ENCODE data around the gene GPX4.
"Not testable (repeated sequence)": the region's sequence is repeated elsewhere in the genome, so short reads cannot be mapped to it uniquely, and the experiment has no call there.

Gene GPX4

DNA sequence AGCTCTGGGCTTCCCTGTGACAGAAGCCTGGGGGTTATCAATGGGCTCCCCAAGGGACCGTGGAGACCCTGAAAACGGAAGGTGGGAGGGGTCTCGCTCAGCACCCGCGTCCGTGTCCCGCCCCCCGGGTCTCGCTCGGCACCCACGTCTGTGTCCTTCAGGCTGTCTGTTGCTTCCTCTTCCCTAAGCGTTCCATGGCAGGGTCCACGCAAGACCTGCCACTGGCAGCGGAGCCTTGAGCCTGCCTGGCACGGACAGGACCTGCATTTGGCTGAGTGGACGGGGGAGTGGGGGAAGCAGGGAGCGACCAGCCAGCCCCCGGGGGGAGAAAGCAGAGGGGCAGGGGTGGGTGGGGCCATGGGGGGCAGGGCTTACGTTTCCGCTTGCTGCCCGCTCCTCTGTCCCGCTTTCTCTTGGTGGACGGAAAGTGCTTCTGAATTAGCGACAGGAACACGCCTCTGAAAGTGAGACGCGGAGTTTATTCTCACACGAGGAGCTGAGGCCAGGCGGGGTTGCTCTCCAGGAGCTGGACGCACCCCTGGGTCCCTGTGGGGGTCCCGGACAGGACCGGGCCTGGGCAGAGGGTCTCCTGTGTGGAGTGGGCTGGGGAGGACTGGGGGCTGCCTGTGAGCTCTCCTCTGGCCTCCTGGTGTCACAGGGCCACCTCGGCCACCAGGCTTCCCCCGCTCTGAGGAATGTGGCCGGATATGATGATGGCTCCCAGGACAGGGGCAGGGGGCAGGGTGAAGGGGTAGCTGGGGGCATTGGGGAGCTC, 12.0 kb downstream of the GPX4 start:
- DNase-seq, result no peak

DNA sequence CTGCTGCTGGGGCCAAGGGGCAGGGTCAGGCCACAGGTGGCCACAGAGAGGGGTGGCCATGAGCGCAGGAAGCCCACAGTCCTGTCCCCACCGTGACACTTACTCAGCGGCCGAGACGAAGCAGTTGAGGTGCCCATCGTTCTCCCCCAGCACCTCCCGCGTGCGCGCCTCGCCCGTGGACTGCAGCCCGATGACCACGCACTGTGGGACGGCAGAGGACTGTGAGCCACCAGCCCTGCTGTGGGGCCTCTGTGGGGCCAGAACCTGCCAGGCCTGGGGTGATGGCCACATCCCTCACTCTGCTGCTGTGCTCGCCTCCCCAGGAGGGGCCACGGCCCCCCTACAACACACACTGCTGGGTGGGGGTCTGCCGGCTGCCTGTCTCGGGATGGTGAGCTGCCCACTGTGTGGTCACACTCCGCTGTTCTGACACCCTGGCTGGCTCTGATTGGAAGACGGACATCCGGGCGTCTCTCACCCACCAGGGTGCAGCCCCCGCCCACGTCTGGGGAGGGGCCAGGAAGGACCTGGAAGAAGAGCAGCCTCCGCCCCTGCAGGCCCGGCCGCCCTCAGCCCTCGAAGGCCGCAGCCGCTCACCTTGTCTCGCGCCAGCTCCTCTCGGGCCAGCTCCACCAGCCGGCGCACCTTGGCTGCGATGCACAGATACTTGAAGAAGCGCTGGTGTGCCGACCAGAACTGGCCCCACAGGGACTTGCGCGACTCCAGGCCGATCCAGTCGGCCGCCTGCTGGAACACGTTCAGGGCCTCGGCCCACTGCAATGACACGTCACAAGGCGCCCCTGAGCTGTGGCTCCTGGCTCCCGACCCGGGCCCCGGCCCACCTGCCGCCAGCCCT, 13.2 kb downstream of the GPX4 start:
- DNase-seq, result no peak

DNA sequence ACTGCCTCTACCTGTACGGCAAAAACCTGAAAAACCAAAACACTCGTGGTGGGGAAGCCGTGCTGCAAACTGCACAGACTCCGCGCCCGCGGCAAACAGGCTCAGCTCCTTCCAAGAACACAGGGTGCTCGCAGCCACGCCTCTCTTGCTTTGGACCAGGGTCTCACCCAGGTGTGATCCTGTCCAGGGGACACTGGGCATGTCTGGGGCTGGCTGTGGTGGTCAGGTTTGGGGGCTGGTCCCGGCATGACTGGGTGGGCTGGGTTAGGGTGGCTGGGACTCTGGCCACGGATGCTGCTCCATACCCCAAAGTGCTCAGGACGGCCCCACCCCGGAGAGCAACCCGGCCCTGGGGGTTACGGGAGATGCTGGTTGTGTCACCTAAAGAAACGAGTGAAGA, 13.9 kb downstream of the GPX4 start:
- DNase-seq, result no peak

DNA sequence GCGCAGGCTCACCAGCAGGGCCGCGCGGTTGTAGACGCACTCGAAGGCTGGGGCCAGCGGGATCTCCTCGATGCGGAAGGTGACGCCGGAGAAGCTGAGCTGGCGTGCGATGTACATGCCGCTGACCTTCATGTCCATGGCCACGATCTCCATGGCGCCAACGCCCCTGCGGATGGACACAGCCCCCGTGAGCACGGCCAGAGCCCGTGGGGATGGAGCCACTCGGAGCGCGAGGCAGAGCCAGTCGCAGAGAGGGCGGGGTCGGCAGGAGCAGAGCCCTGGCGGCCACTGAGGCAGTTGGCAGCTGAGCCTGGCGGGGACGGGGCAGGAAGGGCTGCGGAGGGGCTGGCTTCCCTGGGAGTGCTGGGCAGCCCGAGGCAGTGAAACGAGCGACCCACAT, 15.2 kb downstream of the GPX4 start:
- DNase-seq, result no peak

DNA sequence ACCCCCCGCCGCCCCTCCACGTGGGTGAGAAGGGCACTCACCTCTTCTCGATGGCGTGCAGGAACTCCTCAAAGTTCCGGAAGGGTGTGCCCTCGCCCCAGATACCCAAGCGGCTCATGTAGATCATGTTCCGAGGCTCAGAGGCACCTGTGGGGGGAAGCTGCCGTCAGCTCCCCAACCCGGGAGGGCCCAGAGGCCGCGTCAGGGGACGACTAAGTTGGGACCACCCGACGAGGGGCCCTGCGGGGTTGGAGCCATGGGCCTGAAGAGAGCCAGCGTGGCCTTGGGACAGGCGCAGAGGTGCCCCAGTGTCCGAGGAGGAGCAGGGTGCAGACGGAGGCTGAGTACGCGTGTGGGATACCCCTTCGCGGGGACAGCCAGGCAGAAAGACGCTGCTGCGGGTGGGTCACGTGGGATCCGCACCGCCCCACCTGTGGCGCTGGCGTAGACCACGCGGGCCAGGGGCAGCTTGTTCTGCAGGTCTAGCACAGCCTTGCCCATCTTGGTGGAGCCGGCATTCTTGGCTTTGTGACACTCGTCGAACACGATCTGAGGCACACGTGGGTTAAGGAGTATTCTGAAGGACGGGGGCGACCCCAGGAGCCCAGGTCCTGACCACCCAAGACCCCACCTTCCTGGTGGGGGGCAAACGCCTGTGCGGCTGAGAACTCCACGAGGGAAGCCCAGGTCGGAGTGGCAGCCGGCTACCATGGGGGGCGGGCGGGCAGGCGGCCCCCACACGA, 15.9 kb downstream of the GPX4 start:
- DNase-seq, result no peak

DNA sequence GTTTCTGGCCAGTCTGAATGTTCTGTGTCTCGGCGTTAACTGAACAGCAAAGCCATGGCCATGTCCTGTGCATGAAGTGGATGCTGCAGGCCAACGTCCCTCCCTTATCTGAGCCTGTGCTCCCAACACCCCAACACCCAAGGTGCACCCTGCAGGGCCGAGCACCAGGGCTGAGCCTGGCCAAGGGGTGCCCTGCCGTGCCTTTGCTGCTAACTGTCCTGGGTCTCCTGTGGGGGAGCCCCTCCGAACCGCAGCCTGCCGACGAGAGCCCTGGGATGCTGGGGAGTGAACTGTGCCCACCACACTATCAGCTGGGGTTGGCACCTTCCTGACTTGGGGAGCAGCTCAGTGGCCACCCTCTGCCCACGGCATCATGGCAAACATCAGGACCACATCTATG, 17.6 kb downstream of the GPX4 start:
- no peak for DNase-seq

DNA sequence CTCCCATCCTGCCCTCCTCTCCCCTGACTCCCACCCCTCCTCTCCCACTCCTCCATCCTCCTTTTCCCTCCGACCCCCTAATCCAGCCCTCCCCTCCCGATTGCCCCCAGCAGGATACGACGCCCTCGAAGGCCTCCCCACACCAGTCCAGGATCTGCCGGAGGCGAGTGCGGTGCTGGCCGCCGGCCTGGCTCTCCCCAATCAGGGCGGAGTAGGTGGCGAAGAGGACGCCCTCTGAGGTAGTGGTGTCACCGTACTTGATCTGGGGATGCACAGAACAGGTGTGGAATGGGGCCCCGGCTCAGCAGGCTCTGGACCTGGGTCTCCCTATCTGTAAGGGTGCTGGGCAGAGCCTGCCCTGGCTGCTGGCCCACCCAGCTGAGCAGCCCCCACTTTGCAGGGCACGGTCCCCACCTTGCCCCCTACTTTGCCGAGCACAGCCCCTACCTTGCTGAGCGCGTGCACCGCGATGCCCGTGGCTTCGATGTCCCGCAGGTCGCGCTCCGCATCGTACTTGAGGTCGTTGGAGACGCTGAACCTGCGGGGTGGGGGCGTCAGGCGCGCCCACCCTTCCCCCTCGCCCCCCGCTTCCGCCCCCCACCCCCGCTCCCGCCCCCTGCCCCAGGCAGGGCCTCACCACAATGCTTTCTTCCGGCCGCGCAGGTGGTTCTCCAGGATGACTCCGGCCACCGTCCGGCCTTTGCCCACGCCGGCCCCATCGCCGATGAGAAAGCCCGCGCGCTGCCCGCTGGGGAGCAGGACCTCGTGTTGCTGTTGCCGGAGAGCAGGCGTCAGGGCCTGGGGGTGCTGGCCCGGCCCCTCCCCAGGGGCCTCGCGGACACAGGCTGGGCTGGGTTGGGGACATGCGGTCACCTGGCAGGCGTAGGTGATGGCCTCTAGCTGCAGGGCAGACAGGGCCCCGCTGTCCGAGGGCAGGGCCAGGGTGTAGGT, 18.5 kb downstream of the GPX4 start:
- DNase-seq, result no peak

DNA sequence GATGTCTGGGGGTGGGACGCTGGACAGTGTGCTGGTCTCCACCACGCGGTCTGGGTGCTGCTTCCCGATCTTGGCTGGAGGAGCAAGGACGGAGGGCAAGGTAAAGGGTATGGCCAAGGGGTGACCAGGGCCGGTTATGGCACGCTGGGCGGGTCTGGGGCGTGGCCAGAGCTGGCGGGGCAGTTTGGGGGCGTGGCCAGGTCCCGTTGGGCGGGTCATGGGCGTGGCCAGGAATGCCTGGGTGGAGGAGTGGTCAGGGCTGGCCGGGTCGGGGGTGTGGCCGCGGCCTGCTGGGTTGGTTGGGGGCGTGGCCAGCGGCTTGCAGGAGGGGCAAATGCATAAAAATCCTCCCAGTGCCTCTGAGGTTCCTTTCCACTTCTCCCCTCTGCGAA, 19.2 kb downstream of the GPX4 start:
- DNase-seq, result no peak

DNA sequence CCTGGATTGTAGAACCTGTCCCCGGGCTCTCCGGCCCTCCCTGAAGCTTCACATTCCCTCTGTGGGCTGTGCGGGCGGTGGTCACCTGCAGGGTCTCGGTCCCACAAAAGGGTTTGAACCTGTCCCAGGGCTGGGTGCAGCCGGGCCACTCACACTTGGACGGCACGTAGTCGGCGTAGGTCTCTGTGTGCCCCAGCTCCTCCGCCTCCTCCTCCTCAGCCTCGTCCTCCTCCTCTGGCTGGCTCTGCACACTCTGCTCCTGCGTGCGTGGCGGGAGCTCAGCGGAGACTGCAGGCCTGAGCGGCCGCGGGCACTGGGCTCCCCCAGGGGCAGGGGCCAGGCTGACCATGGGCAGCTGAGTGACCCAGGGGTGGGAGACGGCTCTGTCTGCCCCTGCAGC, 19.6 kb downstream of the GPX4 start:
- no peak for DNase-seq

DNA sequence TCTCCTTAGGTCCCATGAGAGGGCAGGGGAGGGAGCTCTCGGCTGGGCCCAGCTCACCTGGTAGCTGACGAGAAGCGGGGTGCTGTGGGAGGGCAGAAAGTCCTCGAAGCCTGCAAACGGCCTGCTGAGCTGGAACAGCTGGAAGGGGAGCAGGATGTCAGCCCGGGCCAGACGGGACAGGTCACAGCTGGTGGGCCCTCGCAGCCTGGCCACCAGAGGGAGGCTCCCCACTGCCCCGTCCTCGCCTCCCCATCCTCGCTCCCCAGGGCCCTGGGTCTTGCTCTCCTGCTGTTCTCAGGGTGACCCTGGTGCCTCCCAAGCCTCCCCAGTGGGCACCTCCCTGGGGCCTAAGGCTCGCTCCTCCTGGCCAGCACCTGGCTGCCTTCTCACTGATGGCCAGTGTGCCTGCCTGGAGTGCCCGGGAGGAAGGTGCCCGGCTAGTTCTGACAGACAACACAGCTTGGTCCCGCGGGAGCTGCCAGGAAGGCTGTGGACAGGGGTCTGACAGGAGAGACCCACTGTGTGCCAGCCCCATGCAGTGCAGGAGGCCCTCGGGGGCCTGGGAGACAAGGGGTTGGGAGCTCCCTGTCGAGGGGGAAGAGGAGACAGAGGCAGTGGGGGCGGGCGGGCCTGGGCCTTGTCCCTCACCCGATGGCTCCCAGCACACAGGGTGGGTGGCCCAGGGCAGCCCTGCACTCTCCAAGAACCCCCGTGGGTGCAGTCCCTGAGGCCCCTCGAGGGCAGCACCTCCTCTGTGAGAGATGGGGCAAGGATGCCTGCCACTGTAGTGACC, 20.3 kb downstream of the GPX4 start:
- no peak for DNase-seq

DNA sequence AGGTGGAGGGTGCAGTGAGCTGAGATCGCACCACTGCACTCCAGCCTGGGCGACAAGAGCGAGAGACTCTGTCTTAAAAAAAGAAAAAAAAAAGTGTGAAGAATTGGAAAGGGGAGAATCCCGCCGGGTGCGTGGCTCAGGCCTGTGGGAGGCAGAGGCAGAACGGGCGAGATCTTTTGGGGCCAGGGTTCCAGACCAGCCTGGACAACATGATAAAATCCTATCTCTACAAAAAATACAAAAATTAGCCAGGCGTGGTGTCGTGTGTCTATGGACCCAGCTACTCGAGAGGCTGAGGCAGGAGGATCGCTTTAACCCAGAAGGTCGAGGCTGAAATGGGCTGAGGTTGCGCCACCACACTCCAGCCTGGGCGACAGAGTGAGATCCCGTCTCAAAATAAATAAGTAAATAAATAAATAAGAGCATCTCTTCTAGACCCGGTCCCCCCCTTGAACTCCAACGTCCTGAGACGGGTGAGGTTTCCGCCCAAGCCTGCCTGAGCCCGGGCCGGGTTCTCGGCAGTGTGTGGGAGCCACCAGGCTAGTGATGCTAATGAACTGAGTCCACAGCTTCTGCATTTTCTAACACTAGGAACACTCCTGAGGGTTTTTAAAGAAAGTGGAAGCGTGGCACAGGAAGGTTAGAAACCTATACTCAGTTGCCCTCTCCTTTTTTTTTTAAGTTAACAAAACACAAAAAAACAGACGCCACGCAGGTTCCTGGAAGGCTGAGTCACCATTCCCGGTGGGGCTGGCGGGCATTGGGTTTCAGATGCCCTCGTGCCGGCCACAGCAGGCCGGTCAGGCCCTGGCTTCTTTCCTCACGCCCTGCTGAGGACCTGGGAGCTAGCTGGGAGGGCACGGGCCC, 22.0 kb downstream of the GPX4 start:
- DNase-seq, result no peak

DNA sequence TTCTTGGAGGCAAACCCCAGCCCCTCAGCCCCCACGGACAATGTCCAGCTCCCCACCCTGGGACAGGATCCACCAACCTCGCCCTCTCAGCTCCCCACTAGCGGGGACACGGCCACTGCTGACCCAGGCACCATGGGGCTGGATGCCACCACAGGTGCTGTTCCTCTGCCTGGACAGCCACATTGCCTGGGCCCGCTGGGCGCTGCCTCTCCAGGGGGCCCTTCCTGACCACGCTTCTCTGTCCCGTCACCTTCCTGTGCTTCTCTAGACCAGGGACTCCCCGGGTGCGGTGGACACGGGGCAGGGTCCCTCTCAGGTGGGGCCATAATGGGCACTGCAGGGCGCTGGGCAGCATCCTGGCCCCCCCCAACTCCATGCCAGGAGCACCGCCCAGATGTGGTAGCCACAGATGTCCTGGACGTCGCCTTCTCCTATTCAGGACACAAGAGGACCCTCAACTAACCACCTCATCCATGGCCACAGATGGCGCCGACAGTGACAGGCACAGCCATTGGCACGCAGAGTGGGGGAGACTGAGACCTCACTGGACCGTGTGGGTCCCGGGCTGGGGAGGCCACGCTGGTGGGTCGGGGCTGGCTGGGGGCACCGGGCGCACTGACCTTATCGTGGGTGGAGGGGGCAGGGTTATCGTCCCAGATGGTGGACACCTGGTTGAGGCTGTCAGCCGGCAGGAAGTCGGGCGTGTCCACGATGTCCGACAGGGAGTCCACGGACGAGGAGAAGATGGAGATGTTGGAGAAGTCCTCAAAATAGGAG, 23.4 kb downstream of the GPX4 start:
- DNase-seq, result no peak

DNA sequence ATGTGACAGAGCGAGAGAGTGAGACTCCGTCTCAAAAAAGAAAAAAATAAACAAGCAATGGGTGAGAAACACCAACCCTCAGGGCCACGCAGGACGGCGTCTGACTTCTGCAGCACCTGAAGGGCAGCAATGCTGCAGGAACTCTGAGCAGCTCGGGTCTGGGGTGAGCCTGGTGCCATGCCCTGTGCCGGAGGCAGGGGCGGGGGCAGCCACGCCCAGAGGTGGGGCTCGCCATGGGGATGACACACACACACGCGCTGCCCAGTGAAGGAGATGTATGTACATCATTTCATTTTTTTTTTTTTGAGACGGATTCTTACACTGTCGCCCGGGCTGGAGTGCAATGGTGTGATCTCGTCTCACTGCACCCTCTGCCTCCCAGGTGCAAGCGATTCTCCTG, 24.3 kb downstream of the GPX4 start:
- DNase-seq, result no peak

DNA sequence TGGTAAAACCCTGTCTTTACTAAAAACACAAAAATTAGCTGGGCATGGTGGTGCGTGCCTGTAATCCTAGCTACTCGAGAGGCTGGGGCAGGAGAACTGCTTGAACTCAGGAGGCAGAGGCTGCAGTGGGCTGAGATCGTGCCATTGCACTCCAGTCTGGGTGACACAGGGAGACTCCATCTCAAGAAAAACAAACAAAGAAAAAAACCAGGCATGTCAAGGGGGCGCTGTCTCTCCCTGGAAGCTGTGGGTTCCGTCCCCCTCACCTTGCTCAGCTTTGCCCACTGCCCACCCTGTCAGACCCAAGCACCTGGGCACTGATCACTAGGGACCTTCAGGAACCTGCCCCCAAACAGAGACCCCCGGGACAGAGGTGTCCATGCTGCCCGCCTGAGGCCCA, 25.3 kb downstream of the GPX4 start:
- DNase-seq, result not testable (repeated sequence)

DNA sequence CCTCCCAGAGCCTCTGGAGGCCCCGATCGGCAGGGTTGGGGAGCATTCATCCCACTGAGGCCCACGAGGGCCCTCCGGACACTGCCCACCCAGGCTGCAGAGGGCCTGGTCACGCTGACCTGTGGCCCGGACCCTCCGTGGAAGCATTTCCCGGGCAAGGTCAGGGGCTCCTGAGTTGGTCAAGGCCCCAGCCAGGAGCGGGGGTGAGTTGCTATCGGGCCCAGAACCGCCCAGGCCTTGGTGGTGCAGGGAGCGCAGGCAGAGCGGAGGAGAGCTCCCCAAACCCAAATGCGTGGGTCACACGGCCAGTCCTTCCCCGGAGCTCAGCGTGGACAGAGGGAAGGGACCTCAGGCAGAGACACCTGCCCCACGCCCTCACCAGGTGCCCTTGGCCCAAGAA, 25.7 kb downstream of the GPX4 start:
- DNase-seq, result no peak

DNA sequence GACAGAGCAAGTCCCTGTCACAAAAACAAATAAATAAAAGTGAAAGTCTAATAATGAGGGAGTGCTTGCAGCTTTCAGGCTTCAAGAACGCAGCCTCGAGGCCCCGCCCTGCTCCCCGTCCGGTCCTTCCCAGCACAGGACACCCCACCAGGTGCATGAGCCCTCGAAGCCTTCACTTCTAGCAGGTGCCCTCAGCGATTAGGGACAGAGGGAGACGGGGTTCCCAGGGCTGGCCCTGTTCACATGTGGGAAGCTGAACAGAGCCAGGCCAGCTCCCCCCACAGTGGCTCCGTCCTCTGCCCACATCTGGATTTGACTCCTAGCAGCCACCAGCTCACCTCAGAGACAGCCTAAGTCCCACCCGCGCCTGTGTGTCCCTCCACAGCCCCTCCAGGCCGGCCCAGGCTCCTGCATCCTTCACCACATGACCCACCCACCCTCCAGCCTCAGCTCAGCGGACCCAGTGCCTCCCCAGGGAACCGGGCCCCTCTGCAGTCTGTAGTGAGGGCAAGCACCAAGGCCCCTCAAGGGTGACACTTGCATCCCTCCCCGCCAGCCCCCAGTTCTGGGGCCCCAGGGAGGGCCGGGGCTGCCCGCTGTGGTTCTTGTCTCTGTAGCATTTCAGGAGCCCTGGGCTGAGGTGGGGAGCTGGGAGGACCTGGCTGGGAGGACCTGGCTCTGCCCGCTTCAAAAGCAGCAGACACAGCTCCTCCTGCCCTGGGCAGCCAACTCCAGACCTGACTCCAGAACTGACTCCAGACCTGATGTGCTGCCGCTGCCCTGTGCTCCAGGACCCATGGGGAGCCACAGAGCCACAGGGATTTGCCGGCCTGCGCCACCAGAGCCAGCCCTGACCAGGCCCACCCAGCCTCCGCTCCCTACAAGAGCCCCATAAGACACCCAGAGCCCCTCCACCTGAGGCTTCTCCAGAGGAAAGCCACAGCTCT, 27.2 kb downstream of the GPX4 start:
- no peak for DNase-seq

DNA sequence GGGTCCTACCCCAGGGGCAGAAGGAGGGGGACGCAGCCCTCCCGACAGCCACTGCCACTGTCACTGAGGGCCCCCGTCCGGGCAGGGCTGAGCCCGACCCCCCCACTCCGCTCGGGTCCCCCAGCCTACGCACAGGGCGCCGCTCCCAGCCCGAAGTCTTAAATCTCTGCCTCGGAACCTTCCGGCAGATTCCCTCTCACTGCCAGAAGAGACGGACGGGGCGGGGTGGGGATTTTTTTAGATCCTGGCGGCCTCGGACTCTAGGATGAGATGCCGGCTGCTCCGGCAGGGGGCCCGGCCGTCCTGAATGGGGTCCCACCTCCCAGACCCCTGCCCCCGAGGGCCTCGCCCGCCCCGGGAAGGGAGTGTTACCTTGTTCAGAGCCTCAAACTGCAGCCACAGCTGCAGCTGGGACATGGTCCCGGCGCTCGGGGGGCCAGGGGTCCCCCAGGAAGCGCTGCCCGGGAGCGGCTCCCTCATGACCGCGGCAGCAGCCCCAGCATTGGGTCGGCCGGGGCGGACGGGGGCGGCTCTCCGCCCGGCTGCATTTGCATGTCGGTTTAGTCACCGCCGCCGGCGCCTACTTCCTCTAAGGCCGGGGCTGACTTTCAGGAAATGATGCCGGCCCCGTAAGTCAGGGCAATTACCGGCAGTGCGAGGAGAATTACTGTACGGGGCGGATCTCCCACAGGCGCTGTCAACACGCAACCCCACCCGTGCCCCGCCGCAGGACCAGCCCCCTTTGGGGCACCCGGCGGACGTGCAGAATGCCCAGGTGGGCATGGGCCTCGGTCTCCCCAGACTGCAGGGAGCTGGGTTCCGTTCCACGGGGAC, 28.1 kb downstream of the GPX4 start:
- peak; percentile 42 to 58 for DNase-seq
